ENCODE measurements around the gene ABCB11.

DNA sequence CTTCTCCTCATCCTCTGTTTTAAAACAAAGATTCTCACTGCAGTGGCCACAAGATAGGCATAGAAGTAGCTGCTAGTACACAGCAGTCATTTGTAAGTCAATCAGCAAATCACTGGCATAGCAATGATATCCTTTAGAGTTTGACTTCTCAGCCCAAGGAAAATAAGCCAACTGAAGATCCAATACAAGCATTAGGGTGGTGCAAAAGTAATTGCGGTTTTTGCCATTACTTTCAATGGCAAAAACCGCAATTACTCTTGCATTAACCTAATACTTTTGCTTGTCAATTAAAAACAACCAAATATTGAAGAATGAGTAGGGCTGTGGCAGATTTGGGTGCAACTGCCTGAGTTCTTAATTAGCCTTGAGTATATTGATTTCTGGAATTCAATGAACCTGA, 127.2 kb downstream of the ABCB11 start:
- TF ChIP-seq, protein P1, sequence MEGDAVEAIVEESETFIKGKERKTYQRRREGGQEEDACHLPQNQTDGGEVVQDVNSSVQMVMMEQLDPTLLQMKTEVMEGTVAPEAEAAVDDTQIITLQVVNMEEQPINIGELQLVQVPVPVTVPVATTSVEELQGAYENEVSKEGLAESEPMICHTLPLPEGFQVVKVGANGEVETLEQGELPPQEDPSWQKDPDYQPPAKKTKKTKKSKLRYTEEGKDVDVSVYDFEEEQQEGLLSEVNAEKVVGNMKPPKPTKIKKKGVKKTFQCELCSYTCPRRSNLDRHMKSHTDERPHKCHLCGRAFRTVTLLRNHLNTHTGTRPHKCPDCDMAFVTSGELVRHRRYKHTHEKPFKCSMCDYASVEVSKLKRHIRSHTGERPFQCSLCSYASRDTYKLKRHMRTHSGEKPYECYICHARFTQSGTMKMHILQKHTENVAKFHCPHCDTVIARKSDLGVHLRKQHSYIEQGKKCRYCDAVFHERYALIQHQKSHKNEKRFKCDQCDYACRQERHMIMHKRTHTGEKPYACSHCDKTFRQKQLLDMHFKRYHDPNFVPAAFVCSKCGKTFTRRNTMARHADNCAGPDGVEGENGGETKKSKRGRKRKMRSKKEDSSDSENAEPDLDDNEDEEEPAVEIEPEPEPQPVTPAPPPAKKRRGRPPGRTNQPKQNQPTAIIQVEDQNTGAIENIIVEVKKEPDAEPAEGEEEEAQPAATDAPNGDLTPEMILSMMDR (IDR thresholded peaks at IDR 0.05): no peak
- TF ChIP-seq EP300 (IDR thresholded peaks at IDR 0.05) (no peak), POLR2A (IDR thresholded peaks at IDR 0.05) (no peak)
